ENCODE results near the gene KLHL14.

Gene KLHL14

DNA sequence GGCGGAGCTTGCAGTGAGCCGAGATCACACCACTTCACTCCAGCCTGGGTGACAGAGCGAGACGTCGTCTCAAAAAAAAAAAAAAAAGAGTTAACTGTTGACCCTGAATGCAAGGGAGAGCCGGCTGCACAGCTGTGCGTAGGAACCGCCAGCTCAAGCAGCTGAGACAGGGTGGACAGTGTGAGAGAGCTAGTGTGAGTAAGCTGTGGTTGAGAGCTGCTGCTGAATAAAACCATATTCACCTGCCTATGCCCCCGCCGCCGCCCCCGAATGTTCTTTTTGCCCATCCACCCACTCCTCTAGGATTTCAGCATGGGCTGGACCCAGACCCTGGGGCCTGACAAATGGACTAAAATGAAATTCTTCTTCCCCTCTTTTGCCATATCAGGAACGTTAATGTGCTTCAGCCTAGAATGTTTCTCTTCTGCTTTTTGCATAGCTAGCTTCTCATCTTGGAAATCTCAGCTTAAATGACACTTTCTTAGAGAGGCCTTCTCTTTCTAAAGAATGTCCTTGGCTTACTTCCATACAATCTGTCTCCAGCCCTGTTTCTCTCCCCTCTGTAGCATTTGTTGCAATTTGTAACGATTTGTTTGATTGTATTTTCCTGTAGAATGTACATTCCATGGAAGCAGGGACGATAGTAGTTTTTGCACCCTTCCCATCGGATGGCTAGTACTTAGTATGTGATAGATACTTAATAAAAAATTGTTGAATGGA is 142.7 kb downstream of the KLHL14 start:
- DNase-seq, result no peak

DNA sequence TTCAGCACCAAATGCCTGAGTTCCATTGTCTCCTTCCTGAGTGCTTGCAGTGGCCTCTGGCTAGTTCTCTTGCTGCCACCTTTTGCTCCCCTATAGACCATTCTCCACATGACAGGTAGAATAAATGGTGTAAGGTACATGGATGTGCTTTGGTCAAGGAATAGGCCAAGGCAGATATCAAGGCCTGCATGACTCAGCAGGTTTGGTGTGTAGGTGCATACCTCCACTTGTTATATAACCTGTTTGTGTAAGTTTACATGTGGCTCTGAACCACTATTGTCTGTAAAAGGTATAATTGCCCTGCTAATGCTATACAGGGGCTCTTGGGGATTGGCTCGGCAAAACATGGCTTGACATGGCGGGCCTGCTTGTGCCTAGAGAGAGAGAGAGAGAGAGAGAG is 143.5 kb downstream of the KLHL14 start:
- no peak for DNase-seq

GRCh38 chr18:32624182-32624723 is 148.6 kb downstream of the KLHL14 start:
- no peak for DNase-seq

GRCh38 chr18:32623563-32623962 is 149.3 kb downstream of the KLHL14 start:
- DNase-seq, result no peak
